ENCODE data around the gene FILIP1L.
"Not testable (repeated sequence)": the region's sequence is repeated elsewhere in the genome, so short reads cannot be mapped to it uniquely, and the experiment has no call there.

GRCh38 chr3:100051513-100051912 lies 62.8 kb downstream of the FILIP1L start:
- TF ChIP-seq CTCF (IDR thresholded peaks at IDR 0.05; ENCODE audit: control extremely low read depth in 1 of 3, insufficient read depth in 1 of 3, low read depth in 1 of 3, low read length in 3 of 3); HDAC2 (IDR thresholded peaks at IDR 0.05; ENCODE audit: borderline replicate concordance in 1 of 2, low read depth in 2 of 2, low read length in 2 of 2); POLR2AphosphoS5 (IDR thresholded peaks at IDR 0.05; ENCODE audit: low read depth, low read length); RAD21 (IDR thresholded peaks at IDR 0.05 in 1 of 2, conservative IDR thresholded peaks at IDR 0.05 in 1 of 2; ENCODE audit: low read depth in 2 of 2, low read length in 2 of 2); TBP (IDR thresholded peaks at IDR 0.05; ENCODE audit: low read depth, low read length); SIN3A (conservative IDR thresholded peaks at IDR 0.05 in 1 of 2, IDR thresholded peaks at IDR 0.05 in 1 of 2; ENCODE audit: low read depth in 1 of 2, low read length in 2 of 2); SUZ12 (IDR thresholded peaks at IDR 0.05; ENCODE audit: low read length): not testable (repeated sequence)

All from H1 (cell line).